Loucy (cell line): ENCODE results near the gene CCN2.

Experiments used
- H2AFZ ChIP-seq: fragments of 200-600 bp; sonication (generic); 2 replicates; pipeline ENCODE4 v1.6.0; 2016; ENCODE audit warnings: antibody characterized with exemption, mild to moderate bottlenecking, low read length, moderate library complexity
- H3F3A ChIP-seq: fragments of 200-600 bp; 2 replicates; pipeline ENCODE4 v1.6.0; 2016; ENCODE audit warnings: antibody characterized with exemption, low read depth, mild to moderate bottlenecking
- H3K27me3 ChIP-seq: fragments of 200-600 bp; sonication (generic); 2 replicates; pipeline ENCODE4 v1.6.1; 2014; ENCODE audit warnings: low read length, mild to moderate bottlenecking; ENCODE audit not compliant: insufficient read depth, poor library complexity, severe bottlenecking
- H3K36me3 ChIP-seq: fragments of 200-600 bp; sonication (generic); 2 replicates; pipeline ENCODE4 v1.6.1; 2016; ENCODE audit warnings: low read length; ENCODE audit not compliant: insufficient read depth
- H3K4me1 ChIP-seq: fragments of 200-600 bp; sonication (generic); 2 replicates; pipeline ENCODE4 v1.5.1; 2014; ENCODE audit warnings: low read length, mild to moderate bottlenecking; ENCODE audit not compliant: insufficient read depth, poor library complexity, severe bottlenecking
- H3K4me2 ChIP-seq: fragments of 200-600 bp; sonication (generic); 2 replicates; pipeline ENCODE4 v1.6.0; 2014; ENCODE audit warnings: antibody characterized with exemption, low read length, low read depth, mild to moderate bottlenecking; ENCODE audit not compliant: poor library complexity, severe bottlenecking
- H3K4me3 ChIP-seq: fragments of 200-600 bp; sonication (generic); 2 replicates; pipeline ENCODE4 v1.5.1; 2014; ENCODE audit warnings: low read length, mild to moderate bottlenecking, mixed read lengths; ENCODE audit not compliant: poor library complexity, severe bottlenecking
- H3K79me2 ChIP-seq: fragments of 200-600 bp; sonication (generic); 2 replicates; pipeline ENCODE4 v1.6.1; 2014; ENCODE audit warnings: low read length; ENCODE audit not compliant: insufficient read depth
- H3K9ac ChIP-seq: fragments of 200-600 bp; sonication (generic); 2 replicates; pipeline ENCODE4 v1.6.0; 2014; ENCODE audit warnings: mild to moderate bottlenecking, low read depth, low read length, moderate library complexity; ENCODE audit not compliant: poor library complexity, severe bottlenecking
- H3K9me2 ChIP-seq: fragments of 200-600 bp; sonication (generic); replicated peaks from 2 replicates; pipeline ENCODE4 v1.6.1; 2016; ENCODE audit warnings: low read depth, low read length, mixed read lengths
- H3K9me3 ChIP-seq: fragments of 200-600 bp; sonication (generic); 2 replicates; pipeline ENCODE4 v1.6.1; 2014; ENCODE audit warnings: mild to moderate bottlenecking, antibody characterized with exemption, low read length, low read depth; ENCODE audit not compliant: insufficient read depth
- H4K20me1 ChIP-seq: fragments of 200-600 bp; sonication (generic); 2 replicates; pipeline ENCODE4 v1.6.0; 2014; ENCODE audit warnings: antibody characterized with exemption, low read length, mild to moderate bottlenecking; ENCODE audit not compliant: insufficient read depth, poor library complexity, severe bottlenecking
- CTCF ChIP-seq: fragments of 200-600 bp; sonication (generic); conservative IDR thresholded peaks from 2 replicates; pipeline ENCODE4 v1.5.1; 2014; ENCODE audit warnings: mild to moderate bottlenecking, antibody characterized with exemption, low read length
- EZH2phosphoT487 ChIP-seq: fragments of 200-600 bp; IDR thresholded peaks from 2 replicates; pipeline ENCODE4 v1.6.1; 2018; ENCODE audit warnings: antibody characterized with exemption, mild to moderate bottlenecking, moderate library complexity, borderline replicate concordance

CCN2 gene

GRCh38 chr6:131914234-131914633, 36.9 kb downstream of the CCN2 start:
- H3K9me2 ChIP-seq: no peaks in the 10 kb centered on the region
- no peak overlapping the region for H3K4me2 ChIP-seq
- no peak overlapping the region for H2AFZ ChIP-seq
- H3K27me3 ChIP-seq: peaks cover 67% of the 10 kb centered on the region
- H3K9ac ChIP-seq: no peak overlapping the region
- no peaks in the 10 kb centered on the region for H3K79me2 ChIP-seq
- H3K4me3 ChIP-seq: no peak overlapping the region
- no peaks in the 10 kb centered on the region for H3K36me3 ChIP-seq
- no peaks in the 10 kb centered on the region for H3F3A ChIP-seq
- no peaks in the 10 kb centered on the region for H4K20me1 ChIP-seq
- no peaks in the 10 kb centered on the region for H3K9me3 ChIP-seq
- H3K4me1 ChIP-seq: peaks cover 18% of the 10 kb centered on the region
- TF ChIP-seq CTCF: no peak
- TF ChIP-seq EZH2phosphoT487: no peak

- H3K9me2 ChIP-seq: no peaks in the 10 kb centered on the region
- TF ChIP-seq EZH2phosphoT487: no peak
- TF ChIP-seq CTCF: no peak
- H3K79me2 ChIP-seq: no peaks in the 10 kb centered on the region
- H3K4me2 ChIP-seq: no peak overlapping the region
- no peaks in the 10 kb centered on the region for H3K36me3 ChIP-seq
- H3F3A ChIP-seq: no peaks in the 10 kb centered on the region
- H3K9ac ChIP-seq: no peak overlapping the region
- no peak overlapping the region for H2AFZ ChIP-seq
- no peak overlapping the region for H3K4me3 ChIP-seq
- peaks cover 5% of the 10 kb centered on the region for H3K4me1 ChIP-seq
- no peaks in the 10 kb centered on the region for H4K20me1 ChIP-seq
- H3K27me3 ChIP-seq: peaks cover 80% of the 10 kb centered on the region
- H3K9me3 ChIP-seq: no peaks in the 10 kb centered on the region
Measured at GRCh38 chr6:131911951-131912350, 39.2 kb downstream of the CCN2 start.

GRCh38 chr6:131910956-131911355, 40.2 kb downstream of the CCN2 start:
- peaks cover 75% of the 10 kb centered on the region for H3K27me3 ChIP-seq
- no peaks in the 10 kb centered on the region for H3K4me1 ChIP-seq
- H3K9me3 ChIP-seq: no peaks in the 10 kb centered on the region
- H3K4me3 ChIP-seq: no peak overlapping the region
- no peak overlapping the region for H3K4me2 ChIP-seq
- no peaks in the 10 kb centered on the region for H3K79me2 ChIP-seq
- no peak overlapping the region for H3K9ac ChIP-seq
- H3K36me3 ChIP-seq: no peaks in the 10 kb centered on the region
- H2AFZ ChIP-seq: no peak overlapping the region
- no peaks in the 10 kb centered on the region for H3F3A ChIP-seq
- H4K20me1 ChIP-seq: no peaks in the 10 kb centered on the region
- TF ChIP-seq CTCF: no peak
- H3K9me2 ChIP-seq: no peaks in the 10 kb centered on the region
